HG03460 (cell line): ENCODE data around the gene CYP27A1.

Experiments
- ATAC-seq: cut with Tn5 transposase; IDR thresholded peaks from one replicate; pipeline ENCODE4 v1.9.1; 2021; ENCODE audit not compliant: unreplicated experiment

Gene CYP27A1

DNA sequence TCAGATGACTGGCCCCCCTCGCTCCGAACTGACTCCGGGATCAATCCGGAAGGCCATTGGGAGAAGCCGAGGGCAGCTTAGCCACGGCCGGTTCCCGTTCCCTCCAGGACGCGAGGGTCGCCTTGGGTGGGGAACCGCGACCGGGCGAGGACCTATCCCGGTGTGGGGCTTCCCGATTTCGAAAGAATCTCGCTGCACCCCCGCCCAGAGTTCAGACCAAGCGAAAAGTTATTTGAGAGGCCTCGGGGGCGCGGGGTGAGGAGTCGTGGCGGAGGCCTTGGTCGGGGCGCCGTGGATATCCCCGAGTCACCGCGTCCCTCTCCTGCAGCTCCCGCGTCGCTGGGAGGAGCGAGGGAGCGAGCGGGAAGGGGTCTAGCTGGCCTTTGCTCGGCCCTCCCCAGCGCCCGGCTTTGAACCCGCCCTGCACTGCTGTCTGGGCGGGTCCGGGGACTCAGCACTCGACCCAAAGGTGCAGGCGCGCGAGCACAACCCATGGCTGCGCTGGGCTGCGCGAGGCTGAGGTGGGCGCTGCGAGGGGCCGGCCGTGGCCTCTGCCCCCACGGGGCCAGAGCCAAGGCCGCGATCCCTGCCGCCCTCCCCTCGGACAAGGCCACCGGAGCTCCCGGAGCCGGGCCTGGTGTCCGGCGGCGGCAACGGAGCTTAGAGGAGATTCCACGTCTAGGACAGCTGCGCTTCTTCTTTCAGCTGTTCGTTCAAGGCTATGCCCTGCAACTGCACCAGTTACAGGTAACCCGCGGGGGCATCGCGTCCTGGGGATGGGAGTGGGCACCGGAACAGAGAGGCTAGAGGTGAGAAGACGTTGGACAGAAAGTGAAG is at the start of gene CYP27A1:
Gene CYP27A1 (plus strand): TSS at position 457 of the 837 bp plus-strand sequence. CDS start 36 bp downstream, at position 493.
- no peak for ATAC-seq

DNA sequence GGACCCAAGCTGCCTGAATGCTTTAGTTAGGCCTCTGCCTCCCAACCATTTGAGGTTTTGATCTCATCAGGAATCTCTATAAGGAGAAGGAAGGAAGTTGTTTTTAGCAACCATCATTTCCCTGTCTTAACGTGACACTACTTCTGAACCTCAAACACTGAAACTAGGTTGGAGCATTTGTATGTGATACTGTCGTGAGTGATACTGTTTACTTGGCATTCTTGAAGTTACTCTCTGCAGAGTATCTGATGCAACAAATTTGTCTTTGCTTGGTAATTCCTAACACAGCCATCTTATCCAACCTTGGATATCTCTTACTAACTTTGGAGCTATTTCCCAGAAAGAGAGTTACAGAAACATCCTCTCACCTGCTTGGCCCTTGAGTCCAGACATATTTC is 49.2 kb upstream of the CYP27A1 start:
- no peak for ATAC-seq

DNA sequence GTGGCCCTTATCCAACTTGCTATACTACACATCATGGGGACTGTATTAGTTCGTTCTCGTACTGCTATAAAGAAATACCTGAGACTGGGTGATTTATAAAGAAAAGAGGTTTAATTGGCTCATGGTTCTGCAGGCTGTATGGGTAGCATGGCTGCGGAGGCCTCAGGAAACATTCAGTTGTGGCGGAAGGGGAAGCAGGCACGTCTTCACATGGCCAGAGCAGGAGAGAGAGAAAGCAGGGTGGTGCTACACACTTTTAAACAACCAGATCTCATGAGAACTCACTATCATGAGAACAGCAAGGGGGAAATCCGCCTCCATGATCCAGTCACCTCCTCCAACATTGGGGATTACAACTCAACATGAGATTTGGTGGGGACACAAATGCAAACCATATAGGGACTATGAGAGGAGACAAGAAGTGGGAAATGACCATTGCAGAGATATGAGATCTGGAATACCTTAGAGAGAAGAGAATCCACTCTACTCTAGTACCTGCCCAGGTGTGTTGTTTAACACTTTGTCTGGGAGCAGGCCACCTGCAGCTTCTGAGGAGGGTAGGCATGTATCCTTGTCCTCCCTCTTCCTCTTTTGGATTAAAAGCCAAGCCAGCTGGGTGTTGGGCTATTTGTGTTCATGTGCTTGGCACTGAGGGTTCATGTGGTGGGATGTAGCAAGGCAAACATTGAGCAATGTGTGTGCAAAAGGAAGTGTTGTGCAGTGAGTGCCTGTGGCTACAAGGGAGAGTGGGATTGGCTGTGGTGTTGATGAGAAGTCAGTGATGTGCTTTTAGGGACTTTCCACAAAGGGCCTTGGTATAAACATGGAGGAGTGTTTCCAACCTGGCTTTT is 48.6 kb upstream of the CYP27A1 start:
- no peak for ATAC-seq

DNA sequence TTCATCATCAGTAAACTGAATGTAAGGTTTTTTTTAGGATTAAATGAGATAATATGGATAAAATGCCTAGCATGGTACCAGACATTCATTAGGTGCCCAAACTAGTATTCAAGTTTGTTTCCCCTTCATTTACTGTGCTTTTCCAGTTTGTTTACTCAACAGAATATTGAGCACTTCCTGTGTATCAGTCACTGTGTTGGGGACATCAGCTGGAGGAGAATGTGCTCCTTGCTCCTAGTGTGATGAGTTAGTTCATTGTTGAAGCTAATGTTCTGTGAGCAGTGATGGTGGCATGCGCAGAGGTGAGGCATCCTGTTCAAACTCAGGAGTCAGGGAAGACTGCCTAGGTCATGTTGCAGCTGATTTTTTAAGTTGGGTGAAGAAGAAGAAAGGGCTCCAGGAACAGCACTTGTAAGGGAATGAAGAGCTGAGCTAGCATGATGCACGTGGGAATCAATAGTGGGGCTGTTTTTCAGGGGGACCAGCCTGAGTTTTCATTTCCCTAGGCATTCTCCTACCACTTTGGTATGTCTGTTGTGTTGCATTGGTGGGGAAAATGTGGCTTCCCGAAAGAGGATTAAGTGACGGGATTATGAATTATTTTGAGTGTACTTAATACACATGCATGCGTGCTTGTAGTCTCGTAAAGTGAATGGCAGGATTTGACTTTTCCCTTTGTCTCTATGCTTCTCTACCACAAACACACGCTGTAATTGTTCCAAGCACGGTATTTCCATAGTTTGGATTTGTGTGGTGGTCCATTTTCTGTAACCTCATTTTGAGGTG is 47.6 kb upstream of the CYP27A1 start:
- ATAC-seq, result no peak

DNA sequence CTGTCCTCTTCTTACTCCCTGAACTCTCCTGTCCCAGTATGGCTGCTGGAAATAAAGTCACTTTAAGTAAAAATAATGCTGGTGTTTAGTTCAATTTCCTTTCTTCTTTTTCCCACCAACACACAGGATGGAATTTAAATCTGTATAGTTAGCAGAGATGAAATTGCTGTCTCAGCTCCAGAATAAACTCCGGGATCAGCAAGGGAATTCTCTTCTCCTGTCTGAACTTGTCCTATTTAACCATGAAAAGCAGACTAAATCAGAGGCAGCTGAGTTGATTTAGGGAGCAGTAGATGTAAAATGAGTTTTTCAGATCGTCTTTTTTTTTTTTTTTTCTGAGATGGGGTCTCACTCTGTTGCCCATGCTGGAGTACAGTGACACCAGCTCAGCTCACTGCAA is 45.4 kb upstream of the CYP27A1 start:
- ATAC-seq, result no peak

DNA sequence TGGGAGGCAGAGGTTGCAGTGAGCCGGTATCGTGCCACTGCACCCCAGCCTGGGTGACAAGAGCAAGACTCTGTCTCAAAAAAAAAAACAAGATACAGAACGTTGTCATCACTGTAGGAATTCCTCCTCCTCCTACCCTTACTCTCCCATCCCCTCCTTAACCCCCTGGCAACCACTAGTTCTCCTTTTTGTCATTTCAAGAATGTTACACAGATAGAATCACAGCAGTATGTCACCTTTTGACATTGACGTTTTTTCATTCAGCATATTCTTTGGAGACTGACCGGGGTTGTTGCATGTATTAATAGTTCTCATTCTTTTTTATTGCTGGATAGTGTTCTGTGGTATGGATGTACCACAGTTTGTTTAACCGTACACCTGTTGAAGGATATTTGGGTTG is 38.9 kb upstream of the CYP27A1 start:
- ATAC-seq, result no peak

DNA sequence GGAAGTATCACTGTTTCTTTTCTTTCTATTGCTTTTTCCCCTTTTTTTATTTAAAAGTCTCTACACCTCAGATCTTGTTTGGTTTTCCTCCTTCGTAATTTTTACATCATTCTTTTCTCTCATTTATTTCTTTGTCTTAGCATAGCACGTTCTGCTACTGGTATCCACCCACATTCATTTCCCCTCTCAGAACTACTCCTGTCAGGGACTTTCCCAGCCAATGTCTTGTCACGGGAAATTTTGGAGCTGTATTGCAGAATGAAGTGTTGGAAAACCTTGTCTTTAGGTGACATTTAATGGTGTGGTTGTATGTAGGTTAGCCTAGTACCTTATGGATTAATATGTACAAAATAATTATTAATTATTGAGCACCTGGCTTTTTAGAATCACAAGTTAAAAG is 37.3 kb upstream of the CYP27A1 start:
- ATAC-seq, result no peak

DNA sequence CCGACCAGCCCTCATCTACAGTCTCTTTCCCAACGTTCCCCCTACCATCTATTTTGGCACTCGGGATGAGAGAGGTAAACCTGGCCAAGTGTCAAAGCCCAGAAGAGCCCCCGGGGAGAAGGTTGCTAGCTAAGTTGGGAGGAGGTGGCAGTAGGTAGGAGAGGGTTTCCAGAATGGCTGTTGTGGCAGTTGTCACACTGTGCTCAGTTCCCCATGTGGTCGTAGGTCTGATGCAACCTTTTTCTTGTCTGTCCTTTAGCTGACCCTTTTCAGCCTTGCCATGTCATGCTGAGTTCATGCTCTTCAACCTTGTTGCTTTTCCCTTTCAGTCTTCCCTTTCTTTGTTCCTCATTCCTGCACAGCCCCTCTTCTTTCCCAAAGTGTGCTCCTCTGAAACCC is 36.8 kb upstream of the CYP27A1 start:
- ATAC-seq, result no peak

DNA sequence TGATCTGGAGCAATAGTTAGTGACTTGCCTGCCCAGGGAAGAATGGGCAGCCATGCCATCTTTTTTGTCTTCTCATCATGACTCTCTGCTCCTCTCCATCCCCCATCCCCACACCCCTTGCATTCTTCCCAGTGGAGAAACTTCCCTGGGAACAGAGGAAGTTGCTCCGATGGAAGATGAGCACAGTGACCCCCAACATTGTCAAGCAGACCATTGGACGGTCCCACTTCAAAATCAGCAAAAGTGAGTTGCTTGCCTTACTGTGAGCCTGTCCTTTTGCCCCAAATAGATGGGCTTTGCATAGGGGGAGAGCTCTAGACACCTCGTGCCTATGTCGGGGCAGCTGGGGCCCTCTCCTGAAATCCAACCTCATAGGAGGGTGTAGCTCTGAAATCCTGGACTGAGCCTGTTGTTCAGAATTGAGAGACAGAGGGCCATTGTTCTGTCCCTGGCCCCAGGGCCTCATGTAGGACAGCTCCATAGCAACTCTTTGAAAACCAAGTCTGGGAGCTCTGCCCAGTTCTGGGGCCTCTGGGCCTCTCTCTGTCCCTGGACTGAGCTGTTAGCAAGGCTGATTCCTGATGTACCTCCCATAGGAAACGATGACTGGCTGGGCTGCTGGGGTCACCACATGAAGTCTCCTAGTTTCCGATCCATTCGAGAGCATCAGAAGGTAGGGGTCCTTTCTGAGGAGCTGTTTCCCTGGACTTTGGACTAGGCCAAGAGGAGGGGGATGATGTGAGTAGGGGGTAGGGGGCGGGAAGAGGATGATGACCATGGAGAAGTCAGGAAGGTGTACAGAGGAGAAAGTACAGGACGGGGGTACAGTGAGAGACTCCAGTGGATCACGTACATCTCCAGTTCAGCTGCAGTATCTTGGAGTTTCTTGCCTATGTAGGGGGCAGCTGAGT is 36.1 kb upstream of the CYP27A1 start:
- ATAC-seq, result no peak

DNA sequence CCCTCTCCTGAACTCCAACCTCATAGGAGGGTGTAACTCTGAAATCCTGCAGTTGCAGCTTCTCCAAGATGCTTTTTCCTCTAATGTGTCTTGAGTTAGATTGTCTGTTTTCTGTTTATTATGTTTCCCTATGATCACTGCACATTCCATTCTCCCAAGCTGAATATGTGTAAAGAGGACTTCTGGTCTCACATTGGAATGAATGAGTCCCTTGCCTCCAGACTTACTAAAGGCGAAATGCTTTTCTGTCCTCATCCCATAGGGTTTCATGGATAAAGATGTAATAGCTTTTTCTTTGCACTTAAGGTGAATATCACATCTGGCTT is 35.5 kb upstream of the CYP27A1 start:
- no peak for ATAC-seq

DNA sequence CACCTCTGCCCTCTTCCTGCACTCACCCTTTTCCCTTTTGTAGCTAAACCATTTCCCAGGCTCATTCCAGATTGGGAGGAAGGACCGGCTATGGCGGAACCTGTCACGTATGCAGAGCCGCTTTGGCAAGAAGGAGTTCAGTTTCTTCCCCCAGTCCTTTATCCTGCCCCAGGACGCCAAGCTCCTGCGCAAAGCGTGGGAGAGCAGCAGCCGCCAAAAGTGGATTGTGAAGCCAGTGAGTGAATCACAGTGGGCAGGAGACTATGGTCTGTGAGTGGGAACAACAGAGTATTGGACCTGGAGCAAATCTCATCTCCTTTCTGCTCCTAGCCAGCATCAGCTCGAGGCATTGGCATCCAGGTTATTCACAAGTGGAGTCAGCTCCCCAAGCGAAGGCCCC is 35.0 kb upstream of the CYP27A1 start:
- no peak for ATAC-seq

DNA sequence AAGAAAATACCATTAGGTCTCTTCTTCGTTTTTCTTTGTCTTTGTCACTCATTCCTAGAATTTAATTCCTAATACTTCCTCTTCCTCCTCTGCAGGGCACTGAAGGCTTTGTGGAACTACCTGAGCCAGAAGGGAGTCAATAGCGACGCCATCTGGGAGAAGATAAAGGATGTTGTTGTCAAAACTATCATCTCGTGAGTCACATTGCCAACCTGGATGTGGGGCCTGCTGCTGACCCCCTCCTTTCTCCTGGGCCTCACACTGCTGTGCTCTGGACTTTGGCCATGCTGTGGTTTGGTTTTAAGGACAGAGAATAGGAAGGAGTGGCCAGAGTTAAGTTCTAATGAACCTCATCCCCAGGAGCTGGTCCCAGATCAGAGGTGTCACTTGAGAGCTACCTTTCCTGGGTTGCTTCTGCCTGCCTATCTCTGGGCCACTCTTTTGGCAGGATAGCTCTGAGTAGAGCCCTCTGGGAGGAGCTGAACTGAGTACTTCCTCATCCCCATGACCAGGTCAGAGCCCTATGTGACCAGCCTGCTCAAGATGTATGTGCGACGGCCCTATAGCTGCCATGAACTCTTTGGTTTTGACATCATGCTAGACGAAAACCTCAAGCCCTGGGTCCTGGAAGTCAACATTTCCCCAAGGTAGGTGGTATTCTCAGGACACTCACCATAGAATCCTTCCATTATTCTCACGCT is 33.1 kb upstream of the CYP27A1 start:
- ATAC-seq, result no peak

DNA sequence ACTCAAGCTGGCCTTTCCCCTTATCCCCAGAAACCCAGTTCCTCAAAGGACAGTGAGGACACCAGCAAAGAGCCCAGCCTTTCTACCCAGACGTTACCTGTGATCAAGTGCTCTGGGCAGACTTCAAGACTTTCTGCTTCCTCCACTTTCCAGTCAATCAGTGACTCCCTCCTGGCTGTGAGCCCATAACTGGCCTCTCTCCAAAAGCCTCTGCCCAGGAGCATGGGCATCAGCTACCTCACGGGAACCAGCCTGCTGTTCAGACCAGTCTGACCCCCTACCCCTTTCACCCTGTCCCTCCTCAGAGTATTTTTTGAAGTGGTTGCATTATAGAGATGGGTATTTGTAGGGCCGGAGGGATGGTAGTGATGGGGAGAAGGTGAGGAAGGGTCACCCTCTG is 27.7 kb upstream of the CYP27A1 start:
- ATAC-seq, result no peak

DNA sequence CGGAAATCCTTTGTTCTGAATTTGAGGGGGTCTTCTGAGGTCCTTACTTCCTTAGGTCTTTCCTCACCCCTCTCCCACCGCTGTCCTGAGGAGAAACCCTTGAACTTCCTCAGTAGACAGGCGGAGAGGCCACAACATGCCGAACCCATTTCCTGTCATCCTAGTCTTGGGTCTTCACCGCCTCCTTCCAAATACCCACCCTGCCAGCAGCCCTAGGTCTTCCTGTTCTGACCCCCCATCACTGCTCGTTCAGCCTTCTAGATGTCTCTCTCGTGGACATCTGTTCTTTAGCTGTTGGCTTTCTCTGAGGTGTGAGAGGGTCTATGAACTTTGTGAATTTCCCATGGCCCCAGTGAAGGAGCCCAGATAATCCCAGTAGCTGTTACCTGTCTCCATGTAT is 27.2 kb upstream of the CYP27A1 start:
- no peak for ATAC-seq

DNA sequence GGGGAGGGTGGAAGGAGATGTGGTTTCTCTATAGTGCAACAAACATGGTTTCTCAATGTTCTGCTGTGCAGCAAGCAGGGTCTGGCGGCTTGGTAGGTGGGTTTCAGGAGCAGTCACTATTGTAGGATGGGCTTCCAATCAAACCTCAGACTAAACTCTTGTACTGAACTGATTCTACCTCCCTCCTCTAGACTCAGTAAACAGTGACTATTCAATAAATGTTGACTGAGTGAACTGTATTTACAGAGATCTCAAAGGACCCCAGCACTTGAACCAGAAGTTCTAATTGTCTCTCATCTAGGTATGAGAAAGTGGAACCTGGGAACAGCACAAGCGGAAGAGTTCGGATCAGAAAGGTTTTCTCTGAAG is 26.8 kb upstream of the CYP27A1 start:
- no peak for ATAC-seq

DNA sequence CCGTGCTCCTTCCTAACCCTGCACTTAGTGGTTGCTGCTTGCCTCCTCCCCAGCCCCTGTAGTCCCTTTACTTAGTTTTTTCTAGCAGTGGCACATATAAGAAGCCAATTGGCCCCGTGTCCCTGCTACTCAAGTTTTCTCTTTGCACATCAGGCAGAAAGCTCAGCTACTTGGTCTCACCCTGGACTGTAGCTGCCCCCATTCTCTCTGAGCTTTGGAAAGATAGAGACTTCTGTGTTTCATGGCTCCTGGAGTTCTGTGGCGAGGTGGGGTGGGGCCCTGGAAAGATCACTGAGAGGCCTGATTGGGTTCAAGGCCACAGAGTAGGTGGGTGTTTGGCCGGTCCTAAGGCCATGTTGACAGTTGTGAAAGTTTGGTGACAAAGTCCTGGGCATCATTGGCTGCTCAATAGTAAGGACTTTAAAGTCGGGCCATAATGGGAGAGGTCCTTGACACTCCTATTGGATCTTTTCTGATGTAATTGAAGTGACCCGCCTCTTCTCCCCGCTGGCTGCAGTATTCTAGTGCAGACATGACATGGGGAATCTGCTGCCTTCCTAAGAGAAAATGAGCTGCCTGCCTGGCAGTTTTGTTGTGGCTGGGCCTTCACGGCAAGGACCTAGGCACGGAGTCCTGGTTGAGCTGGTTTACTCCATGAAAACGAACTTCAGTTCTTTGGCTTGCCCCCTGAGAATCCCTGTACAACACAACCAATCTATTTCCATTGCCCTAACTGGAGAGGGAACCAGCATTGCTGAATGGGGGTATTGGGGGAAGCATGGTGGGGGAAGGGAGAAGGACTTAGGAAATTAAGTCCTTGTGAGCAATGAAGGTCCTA is 26.2 kb upstream of the CYP27A1 start:
- no peak for ATAC-seq

DNA sequence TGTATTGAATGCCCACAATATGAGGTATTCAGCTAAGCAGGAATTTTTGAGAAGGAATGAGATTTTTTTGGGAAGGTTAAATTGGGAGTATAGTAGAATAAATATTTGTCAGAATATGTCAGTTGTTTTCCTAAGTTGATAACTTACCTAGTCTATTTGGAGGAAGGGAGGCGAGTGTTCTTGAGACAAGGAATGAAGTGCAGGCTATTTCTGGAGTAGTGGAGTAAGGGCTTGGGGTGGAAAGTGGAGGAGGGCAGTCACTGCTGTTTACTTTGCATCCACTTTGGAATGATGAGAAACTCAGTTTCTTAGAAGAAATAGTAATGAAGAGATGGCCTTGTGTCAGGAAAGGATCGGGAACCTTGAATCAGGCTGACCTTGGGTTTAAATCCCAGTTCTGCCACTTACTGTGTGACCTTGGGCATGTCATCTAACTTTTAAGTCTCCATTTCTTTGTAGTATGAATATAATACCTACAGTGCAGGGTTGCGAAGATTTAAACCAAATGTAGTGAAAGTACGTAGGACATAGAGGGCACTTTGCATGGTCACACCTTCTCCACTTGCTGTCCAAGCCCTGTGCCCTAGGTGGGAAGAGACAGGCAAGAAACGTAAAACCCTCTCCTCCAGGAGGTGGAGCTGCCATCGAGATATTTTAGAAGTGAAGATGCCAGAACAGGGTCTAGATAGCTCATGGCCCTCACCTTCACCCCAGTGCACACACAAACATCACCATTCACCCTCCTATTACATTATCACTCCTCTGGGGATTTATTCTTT is 25.2 kb upstream of the CYP27A1 start:
- no peak for ATAC-seq

DNA sequence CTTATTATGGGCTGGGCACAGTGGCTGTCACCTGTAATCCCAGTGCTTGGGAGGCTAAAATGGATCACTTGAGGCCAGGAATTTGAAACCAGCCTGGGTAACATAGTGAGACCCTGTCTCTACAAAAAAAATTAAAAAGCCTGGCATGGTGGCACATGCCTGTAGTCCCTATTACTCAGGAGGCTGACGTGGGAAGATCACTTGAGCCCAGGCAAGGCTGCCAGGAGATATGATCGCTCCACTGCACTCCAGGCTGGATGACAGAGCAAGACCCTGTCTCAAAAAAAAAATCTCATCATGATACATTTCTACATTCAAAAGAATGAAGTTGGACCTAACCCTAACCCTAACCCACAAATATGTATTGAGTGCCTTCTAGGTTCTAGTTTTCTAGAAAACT is 20.2 kb upstream of the CYP27A1 start:
- ATAC-seq, result no peak
